Measurements from ENCODE around the gene ZNF521.
A peak's percentile ranks its signal among the peaks of the same experiment; 100 is the strongest.

ZNF521 gene

GRCh38 chr18:25351777-25352628 is at the start of gene ZNF521:
ZNF521 (minus strand) TSS chr18:25352166; CDS start chr18:25350946, 1,220 bp downstream.
- peak in 1 of 2 donors; percentile 16 for DNase-seq (ENCODE audit: low read depth in 2 of 2)

- no peak for DNase-seq (ENCODE audit: low read depth in 2 of 2)
Measured at GRCh38 chr18:25399554-25399953, 47.6 kb upstream of the ZNF521 start.

- DNase-seq (ENCODE audit: low read depth in 2 of 2) = no peak
Measured at GRCh38 chr18:25392192-25392591, 40.2 kb upstream of the ZNF521 start.

GRCh38 chr18:25373432-25374179 is 21.6 kb upstream of the ZNF521 start:
- no peak for DNase-seq (ENCODE audit: low read depth in 2 of 2)

- no peak for DNase-seq (ENCODE audit: low read depth in 2 of 2)
Measured at GRCh38 chr18:25370391-25370790, 18.4 kb upstream of the ZNF521 start.

- no peak for DNase-seq (ENCODE audit: low read depth in 2 of 2)
Measured at GRCh38 chr18:25365242-25365641, 13.3 kb upstream of the ZNF521 start.

GRCh38 chr18:25364732-25365131 is 12.8 kb upstream of the ZNF521 start:
- no peak for DNase-seq (ENCODE audit: low read depth in 2 of 2)

- DNase-seq (ENCODE audit: low read depth in 2 of 2) = no peak
Measured at GRCh38 chr18:25360301-25360899, 8.4 kb upstream of the ZNF521 start.

GRCh38 chr18:25353080-25353479 is 1.1 kb upstream of the ZNF521 start:
- no peak for DNase-seq (ENCODE audit: low read depth in 2 of 2)

- DNase-seq (ENCODE audit: low read depth in 2 of 2) = no peak
Measured at GRCh38 chr18:25352629-25353005, 651 bp upstream of the ZNF521 start.

- DNase-seq (ENCODE audit: low read depth in 2 of 2) = no peak
Measured at GRCh38 chr18:25351280-25351775, 638 bp downstream of the ZNF521 start.

- DNase-seq (ENCODE audit: low read depth in 2 of 2) = no peak
Measured at GRCh38 chr18:25350489-25351251, 1.3 kb downstream of the ZNF521 start.

- DNase-seq (ENCODE audit: low read depth in 2 of 2) = no peak
Measured at GRCh38 chr18:25349926-25350487, 2.0 kb downstream of the ZNF521 start.

- no peak for DNase-seq (ENCODE audit: low read depth in 2 of 2)
Measured at GRCh38 chr18:25349131-25349925, 2.6 kb downstream of the ZNF521 start.

- no peak for DNase-seq (ENCODE audit: low read depth in 2 of 2)
Measured at GRCh38 chr18:25348386-25349130, 3.4 kb downstream of the ZNF521 start.

GRCh38 chr18:25346561-25346960 is 5.4 kb downstream of the ZNF521 start:
- no peak for DNase-seq (ENCODE audit: low read depth in 2 of 2)

GRCh38 chr18:25345081-25345866 is 6.7 kb downstream of the ZNF521 start:
- no peak for DNase-seq (ENCODE audit: low read depth in 2 of 2)

- no peak for DNase-seq (ENCODE audit: low read depth in 2 of 2)
Measured at GRCh38 chr18:25341831-25342230, 10.1 kb downstream of the ZNF521 start.

- DNase-seq (ENCODE audit: low read depth in 2 of 2) = no peak
Measured at GRCh38 chr18:25340762-25341161, 11.2 kb downstream of the ZNF521 start.
